ENCODE results near the gene NUDT8.
"Not testable (repeated sequence)": the region's sequence is repeated elsewhere in the genome, so short reads cannot be mapped to it uniquely, and the experiment has no call there.

NUDT8 gene

DNA sequence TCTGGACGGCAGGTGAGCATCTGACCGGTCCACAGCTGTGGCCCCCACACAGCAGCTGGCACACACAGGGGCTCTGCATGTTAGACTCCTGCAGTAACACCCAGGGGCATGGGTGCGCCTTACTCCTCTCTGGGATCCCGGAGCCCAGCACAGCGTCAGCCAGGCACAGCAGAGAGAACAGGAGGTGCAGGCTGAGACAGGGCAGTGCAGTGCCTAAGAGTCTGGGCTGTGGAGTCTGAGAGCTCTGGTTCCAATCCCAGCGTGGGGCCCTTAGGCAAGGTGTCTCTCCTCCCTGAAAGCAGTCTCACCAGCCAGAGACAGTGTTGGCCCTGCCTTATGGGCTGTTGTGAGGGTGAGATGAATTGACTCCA, 2.3 kb downstream of the NUDT8 start:
- TF ChIP-seq CTCF (conservative IDR thresholded peaks at IDR 0.05; ENCODE audit: low read length) (no peak), EZH2phosphoT487 (IDR thresholded peaks at IDR 0.05; ENCODE audit: borderline replicate concordance) (no peak)
- H3K4me1 ChIP-seq (ENCODE audit: insufficient read depth, low read length, poor library complexity, severe bottlenecking), result peaks cover 33% of the 10 kb centered on the region
- peaks cover 6% of the 10 kb centered on the region for H4K20me1 ChIP-seq (ENCODE audit: insufficient read depth, low read length, poor library complexity, severe bottlenecking)
- H3K79me2 ChIP-seq (ENCODE audit: insufficient read depth, low read length), result peaks cover 35% of the 10 kb centered on the region; the same call in 1 of the 2 replicates
- H3K4me2 ChIP-seq (ENCODE audit: low read depth, low read length, poor library complexity, severe bottlenecking), result no peak overlapping the region
- H3F3A ChIP-seq (ENCODE audit: low read depth), result no peaks in the 10 kb centered on the region
- no peak overlapping the region for H3K4me3 ChIP-seq (ENCODE audit: low read length, poor library complexity, severe bottlenecking)
- H3K9me2 ChIP-seq (replicated peaks; ENCODE audit: low read depth, low read length), result no peaks in the 10 kb centered on the region
- H2AFZ ChIP-seq (ENCODE audit: low read length), result no peak overlapping the region
- H3K27me3 ChIP-seq (ENCODE audit: insufficient read depth, low read length, poor library complexity, severe bottlenecking), result no peaks in the 10 kb centered on the region
- no peak overlapping the region for H3K9ac ChIP-seq (ENCODE audit: low read depth, low read length, poor library complexity, severe bottlenecking)
- H3K9me3 ChIP-seq (ENCODE audit: insufficient read depth, low read depth, low read length), result no peaks in the 10 kb centered on the region
- no peaks in the 10 kb centered on the region for H3K36me3 ChIP-seq (ENCODE audit: insufficient read depth, low read length)

GRCh38 chr11:67626970-67627369, 2.8 kb downstream of the NUDT8 start:
- H3K9ac ChIP-seq (ENCODE audit: low read depth, low read length, poor library complexity, severe bottlenecking), result no peak overlapping the region
- no peaks in the 10 kb centered on the region for H3K9me3 ChIP-seq (ENCODE audit: insufficient read depth, low read depth, low read length)
- H3K27me3 ChIP-seq (ENCODE audit: insufficient read depth, low read length, poor library complexity, severe bottlenecking), result no peaks in the 10 kb centered on the region
- peaks cover 33% of the 10 kb centered on the region for H3K4me1 ChIP-seq (ENCODE audit: insufficient read depth, low read length, poor library complexity, severe bottlenecking)
- no peak overlapping the region for H3K4me2 ChIP-seq (ENCODE audit: low read depth, low read length, poor library complexity, severe bottlenecking)
- no peaks in the 10 kb centered on the region for H3F3A ChIP-seq (ENCODE audit: low read depth)
- H3K79me2 ChIP-seq (ENCODE audit: insufficient read depth, low read length), result peaks cover 36% of the 10 kb centered on the region; the same call in 1 of the 2 replicates
- no peaks in the 10 kb centered on the region for H3K9me2 ChIP-seq (replicated peaks; ENCODE audit: low read depth, low read length)
- peaks cover 6% of the 10 kb centered on the region for H4K20me1 ChIP-seq (ENCODE audit: insufficient read depth, low read length, poor library complexity, severe bottlenecking)
- TF ChIP-seq CTCF (conservative IDR thresholded peaks at IDR 0.05; ENCODE audit: low read length) (no peak), EZH2phosphoT487 (IDR thresholded peaks at IDR 0.05; ENCODE audit: borderline replicate concordance) (no peak)
- no peak overlapping the region for H3K4me3 ChIP-seq (ENCODE audit: low read length, poor library complexity, severe bottlenecking)
- H2AFZ ChIP-seq (ENCODE audit: low read length), result no peak overlapping the region
- no peaks in the 10 kb centered on the region for H3K36me3 ChIP-seq (ENCODE audit: insufficient read depth, low read length)

- peaks cover 43% of the 10 kb centered on the region; the same call in 1 of the 2 replicates for H3K79me2 ChIP-seq (ENCODE audit: insufficient read depth, low read length)
These were observed 3.5 kb downstream of the NUDT8 start for GRCh38 chr11:67626131-67626833.

DNA sequence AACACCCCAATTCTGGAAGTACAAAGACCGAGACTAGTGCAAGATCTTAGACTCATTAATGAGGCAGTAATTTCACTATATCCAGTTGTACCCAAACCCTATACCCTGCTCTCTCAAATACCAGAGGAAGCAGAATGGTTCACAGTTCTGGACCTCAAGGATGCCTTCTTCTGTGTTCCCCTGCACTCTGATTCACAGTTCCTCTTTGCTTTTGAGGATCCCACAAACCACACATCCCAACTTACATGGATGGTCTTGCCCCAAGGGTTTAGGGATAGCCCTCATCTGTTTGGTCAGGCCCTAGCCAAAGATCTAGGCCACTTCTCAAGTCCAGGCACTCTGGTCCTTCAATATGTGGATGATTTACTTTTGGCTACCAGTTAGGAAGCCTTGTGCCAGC, 5.9 kb downstream of the NUDT8 start:
- H3K27me3 ChIP-seq (ENCODE audit: insufficient read depth, low read length, poor library complexity, severe bottlenecking); H3K9me3 ChIP-seq (ENCODE audit: insufficient read depth, low read depth, low read length); H3K9ac ChIP-seq (ENCODE audit: low read depth, low read length, poor library complexity, severe bottlenecking); H3F3A ChIP-seq (ENCODE audit: low read depth); H2AFZ ChIP-seq (ENCODE audit: low read length); H3K36me3 ChIP-seq (ENCODE audit: insufficient read depth, low read length); H3K9me2 ChIP-seq (replicated peaks; ENCODE audit: low read depth, low read length): not testable (repeated sequence)
- Histone ChIP-seq H3K4me2 (ENCODE audit: low read depth, low read length, poor library complexity, severe bottlenecking) (peak overlapping the region; percentile 51), H3K4me1 (ENCODE audit: insufficient read depth, low read length, poor library complexity, severe bottlenecking) (peaks cover 18% of the 10 kb centered on the region), H3K79me2 (ENCODE audit: insufficient read depth, low read length) (peaks cover 51% of the 10 kb centered on the region), H3K4me3 (ENCODE audit: low read length, poor library complexity, severe bottlenecking) (peak overlapping the region; percentile 56), H4K20me1 (ENCODE audit: insufficient read depth, low read length, poor library complexity, severe bottlenecking) (peaks cover 12% of the 10 kb centered on the region)

More at GRCh38 chr11:67626131-67626833, 3.5 kb downstream of the NUDT8 start:
- H3K9me3 ChIP-seq (ENCODE audit: insufficient read depth, low read depth, low read length); H3K4me2 ChIP-seq (ENCODE audit: low read depth, low read length, poor library complexity, severe bottlenecking); H3F3A ChIP-seq (ENCODE audit: low read depth); H3K36me3 ChIP-seq (ENCODE audit: insufficient read depth, low read length); H3K27me3 ChIP-seq (ENCODE audit: insufficient read depth, low read length, poor library complexity, severe bottlenecking); H3K9ac ChIP-seq (ENCODE audit: low read depth, low read length, poor library complexity, severe bottlenecking); H3K9me2 ChIP-seq (replicated peaks; ENCODE audit: low read depth, low read length); H2AFZ ChIP-seq (ENCODE audit: low read length); H3K4me3 ChIP-seq (ENCODE audit: low read length, poor library complexity, severe bottlenecking); H4K20me1 ChIP-seq (ENCODE audit: insufficient read depth, low read length, poor library complexity, severe bottlenecking): not testable (repeated sequence)
- H3K4me1 ChIP-seq (ENCODE audit: insufficient read depth, low read length, poor library complexity, severe bottlenecking), result peaks cover 27% of the 10 kb centered on the region

DNA sequence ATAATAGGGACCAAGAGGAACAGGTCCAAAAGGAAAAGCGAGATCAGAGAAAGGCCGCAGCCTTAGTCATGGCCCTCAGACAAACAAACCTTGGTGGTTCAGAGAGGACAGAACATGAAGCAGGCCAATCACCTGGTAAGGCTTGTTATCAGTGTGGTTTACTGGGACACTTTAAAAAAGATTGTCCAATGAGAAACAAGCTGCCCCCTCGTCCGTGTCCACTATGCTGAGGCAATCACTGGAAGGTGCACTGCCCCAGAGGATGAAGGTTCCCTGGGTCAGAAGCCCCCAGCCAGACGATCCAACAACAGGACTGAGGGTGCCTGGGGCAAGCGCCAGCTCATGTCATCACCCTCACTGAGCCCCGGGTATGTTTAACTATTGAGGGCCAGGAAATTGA, 6.8 kb downstream of the NUDT8 start:
- H2AFZ ChIP-seq (ENCODE audit: low read length); H3K27me3 ChIP-seq (ENCODE audit: insufficient read depth, low read length, poor library complexity, severe bottlenecking); H3K9me3 ChIP-seq (ENCODE audit: insufficient read depth, low read depth, low read length); H3K36me3 ChIP-seq (ENCODE audit: insufficient read depth, low read length); H3K9ac ChIP-seq (ENCODE audit: low read depth, low read length, poor library complexity, severe bottlenecking); H3K9me2 ChIP-seq (replicated peaks; ENCODE audit: low read depth, low read length); H3F3A ChIP-seq (ENCODE audit: low read depth): not testable (repeated sequence)
- H4K20me1 ChIP-seq (ENCODE audit: insufficient read depth, low read length, poor library complexity, severe bottlenecking), result peaks cover 12% of the 10 kb centered on the region
- peaks cover 12% of the 10 kb centered on the region for H3K4me1 ChIP-seq (ENCODE audit: insufficient read depth, low read length, poor library complexity, severe bottlenecking)
- peak overlapping the region; percentile 69 for H3K4me2 ChIP-seq (ENCODE audit: low read depth, low read length, poor library complexity, severe bottlenecking)
- peak overlapping the region; percentile 76 for H3K4me3 ChIP-seq (ENCODE audit: low read length, poor library complexity, severe bottlenecking)
- peaks cover 44% of the 10 kb centered on the region for H3K79me2 ChIP-seq (ENCODE audit: insufficient read depth, low read length)

DNA sequence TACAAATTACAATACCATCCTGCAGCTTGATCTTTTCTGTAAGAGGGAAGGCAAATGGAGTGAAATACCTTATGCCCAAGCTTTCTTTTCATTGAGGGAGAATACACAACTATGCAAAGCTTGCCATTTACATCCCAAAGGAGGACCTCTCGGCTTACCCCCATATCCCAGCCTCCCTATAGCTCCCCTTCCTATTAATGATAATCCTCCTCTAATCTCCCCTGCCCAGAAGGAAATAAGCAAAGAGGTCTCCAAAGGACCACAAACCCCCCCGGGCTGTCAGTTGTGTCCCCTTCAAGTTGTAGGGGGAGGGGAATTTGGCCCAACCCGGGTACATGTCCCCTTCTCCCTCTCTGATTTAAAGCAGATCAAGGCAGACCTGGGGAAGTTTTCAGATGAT, 7.8 kb downstream of the NUDT8 start:
- H3K4me1 ChIP-seq (ENCODE audit: insufficient read depth, low read length, poor library complexity, severe bottlenecking); H3K27me3 ChIP-seq (ENCODE audit: insufficient read depth, low read length, poor library complexity, severe bottlenecking); H3K36me3 ChIP-seq (ENCODE audit: insufficient read depth, low read length); H3F3A ChIP-seq (ENCODE audit: low read depth); H3K9me3 ChIP-seq (ENCODE audit: insufficient read depth, low read depth, low read length); H4K20me1 ChIP-seq (ENCODE audit: insufficient read depth, low read length, poor library complexity, severe bottlenecking); H3K9me2 ChIP-seq (replicated peaks; ENCODE audit: low read depth, low read length); H2AFZ ChIP-seq (ENCODE audit: low read length): not testable (repeated sequence)
- Histone ChIP-seq H3K4me2 (ENCODE audit: low read depth, low read length, poor library complexity, severe bottlenecking) (peak overlapping the region; percentile 69), H3K9ac (ENCODE audit: low read depth, low read length, poor library complexity, severe bottlenecking) (peak overlapping the region; percentile 91), H3K79me2 (ENCODE audit: insufficient read depth, low read length) (peaks cover 34% of the 10 kb centered on the region), H3K4me3 (ENCODE audit: low read length, poor library complexity, severe bottlenecking) (peak overlapping the region; percentile 76)
